IPS DF 6.9 (cell line): Measurements from ENCODE around the gene STK11IP.

ENCODE experiments used
- DNase-seq: peaks from one replicate; pipeline ENCODE4 v3.0.0-alpha.2; 2013; ENCODE audit warnings: low read depth, low spot score
- H3K27ac ChIP-seq: one replicate; pipeline ENCODE4 v1.5.1; 2013; ENCODE audit warnings: low read length, control low read depth
- H3K27me3 ChIP-seq: 2 replicates; pipeline ENCODE4 v1.6.1; 2013; ENCODE audit warnings: mild to moderate bottlenecking, low read length; ENCODE audit not compliant: control insufficient read depth, insufficient read depth
- H3K36me3 ChIP-seq: 2 replicates; pipeline ENCODE4 v1.6.1; 2013; ENCODE audit warnings: low read length; ENCODE audit not compliant: control insufficient read depth, insufficient read depth
- H3K4me1 ChIP-seq: 2 replicates; pipeline ENCODE4 v1.6.1; 2013; ENCODE audit warnings: low read length; ENCODE audit not compliant: control insufficient read depth, insufficient read depth
- H3K4me3 ChIP-seq: 2 replicates; pipeline ENCODE4 v1.5.1; 2013; ENCODE audit warnings: mild to moderate bottlenecking, low read length
- H3K9me3 ChIP-seq: 2 replicates; pipeline ENCODE4 v1.6.1; 2013; ENCODE audit warnings: low read length, inconsistent platforms; ENCODE audit not compliant: control insufficient read depth, insufficient read depth
- WGBS: extraction: QIAGEN DNeasy Blood & Tissue Kit; methylation state at CpG from one replicate; pipeline ENCODE4 v1.1.7; 2013; ENCODE audit warnings: mixed read lengths, missing lambda C conversion rate; ENCODE audit not compliant: insufficient read length, insufficient coverage; 5-methylcytosine and 5-hydroxymethylcytosine counted together

The STK11IP gene

DNA sequence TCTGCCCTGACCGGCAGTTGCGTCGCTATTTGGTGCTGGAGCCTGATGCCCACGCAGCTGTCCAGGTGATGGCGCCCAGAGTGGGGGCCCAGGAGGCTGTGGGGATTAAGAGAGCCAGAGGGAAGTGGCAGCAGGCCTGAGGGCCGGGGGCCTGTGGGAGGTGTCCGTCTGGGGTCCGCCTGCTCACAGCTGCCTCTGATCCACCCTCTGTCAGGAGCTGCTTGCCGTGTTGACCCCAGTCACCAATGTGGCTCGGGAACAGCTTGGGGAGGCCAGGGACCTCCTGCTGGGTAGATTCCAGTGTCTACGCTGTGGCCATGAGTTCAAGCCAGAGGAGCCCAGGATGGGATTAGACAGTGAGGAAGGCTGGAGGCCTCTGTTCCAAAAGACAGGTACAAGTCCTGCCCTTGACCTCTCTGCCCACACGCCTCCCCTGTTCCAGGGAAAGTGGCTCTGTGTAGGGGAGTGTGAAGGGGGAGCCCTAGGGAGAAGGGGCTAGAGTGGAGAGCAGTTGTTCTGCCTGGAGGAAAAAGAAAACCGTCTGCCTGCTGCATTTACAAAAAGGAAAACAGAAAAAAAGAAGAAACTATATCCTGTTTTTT lies 11.6 kb downstream of the STK11IP start:
- Histone ChIP-seq H3K27ac (no peak overlapping the region), H3K4me1 (no peaks in the 10 kb centered on the region; the same call in 1 of the 2 replicates), H3K36me3 (peaks cover 12% of the 10 kb centered on the region), H3K27me3 (no peaks in the 10 kb centered on the region), H3K4me3 (no peak overlapping the region), H3K9me3 (no peaks in the 10 kb centered on the region)
- no peak for DNase-seq
- WGBS, result no CpG with 5 or more reads among the region's 13 CpGs

DNA sequence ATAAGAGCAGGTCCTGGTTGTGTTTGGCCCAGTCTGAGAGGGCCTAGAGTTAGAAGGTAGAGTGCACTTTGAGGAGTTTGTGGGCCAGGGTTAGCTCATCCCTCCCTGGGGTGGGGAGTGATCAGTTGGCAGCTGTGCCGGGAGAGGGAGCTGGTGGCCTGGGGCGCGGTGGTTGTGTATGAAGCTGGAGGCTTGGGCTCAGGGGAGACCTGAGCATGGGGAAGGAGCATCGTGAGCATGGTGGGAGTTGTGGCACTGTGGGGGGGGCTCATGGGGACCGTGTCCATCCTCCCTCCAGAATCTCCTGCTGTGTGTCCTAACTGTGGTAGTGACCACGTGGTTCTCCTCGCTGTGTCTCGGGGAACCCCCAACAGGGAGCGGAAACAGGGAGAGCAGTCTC lies 13.6 kb downstream of the STK11IP start:
- Histone ChIP-seq H3K4me3 (no peak overlapping the region), H3K36me3 (peaks cover 8% of the 10 kb centered on the region), H3K4me1 (no peaks in the 10 kb centered on the region; the same call in 1 of the 2 replicates), H3K9me3 (no peaks in the 10 kb centered on the region), H3K27me3 (no peaks in the 10 kb centered on the region), H3K27ac (no peak overlapping the region)
- DNase-seq, result no peak
- no CpG with 5 or more reads among the region's 9 CpGs for WGBS

DNA sequence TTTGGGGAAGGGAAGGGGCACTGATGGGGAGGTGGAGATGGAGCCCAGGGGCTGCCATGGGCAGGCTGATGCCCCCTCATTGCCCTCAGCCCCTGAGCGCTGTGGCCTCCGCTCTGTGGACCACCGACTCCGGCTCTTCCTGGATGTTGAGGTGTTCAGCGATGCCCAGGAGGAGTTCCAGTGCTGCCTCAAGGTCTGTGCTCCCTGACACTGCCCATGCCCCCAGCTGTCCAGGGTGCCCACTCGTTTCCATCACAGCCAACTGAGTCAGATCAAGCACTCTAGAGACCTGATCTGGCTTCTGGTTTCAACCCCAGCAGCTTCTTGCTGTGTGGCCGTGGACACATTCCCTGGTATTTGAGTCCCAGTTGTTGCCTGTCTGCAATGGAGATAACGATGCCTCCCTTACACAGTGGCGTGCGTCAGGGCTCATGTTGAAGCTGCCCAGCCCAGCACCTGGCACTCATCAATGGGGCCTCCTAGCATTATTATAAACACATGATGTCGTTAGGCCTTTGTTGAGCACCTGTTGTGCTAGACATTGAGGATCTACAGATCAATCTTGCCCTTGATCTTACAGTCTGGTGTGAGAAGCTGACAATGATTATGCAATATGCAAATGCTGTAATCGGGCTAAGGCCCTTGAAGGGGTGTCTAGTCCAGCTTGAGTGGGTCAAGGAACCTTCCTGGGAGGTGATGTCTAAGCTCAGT lies 14.4 kb downstream of the STK11IP start:
- no peaks in the 10 kb centered on the region for H3K9me3 ChIP-seq
- no CpG with 5 or more reads among the region's 12 CpGs for WGBS
- DNase-seq, result no peak
- H3K4me1 ChIP-seq, result no peaks in the 10 kb centered on the region; the same call in 1 of the 2 replicates
- no peak overlapping the region for H3K4me3 ChIP-seq
- no peak overlapping the region for H3K27ac ChIP-seq
- H3K27me3 ChIP-seq, result no peaks in the 10 kb centered on the region
- peaks cover 5% of the 10 kb centered on the region for H3K36me3 ChIP-seq

DNA sequence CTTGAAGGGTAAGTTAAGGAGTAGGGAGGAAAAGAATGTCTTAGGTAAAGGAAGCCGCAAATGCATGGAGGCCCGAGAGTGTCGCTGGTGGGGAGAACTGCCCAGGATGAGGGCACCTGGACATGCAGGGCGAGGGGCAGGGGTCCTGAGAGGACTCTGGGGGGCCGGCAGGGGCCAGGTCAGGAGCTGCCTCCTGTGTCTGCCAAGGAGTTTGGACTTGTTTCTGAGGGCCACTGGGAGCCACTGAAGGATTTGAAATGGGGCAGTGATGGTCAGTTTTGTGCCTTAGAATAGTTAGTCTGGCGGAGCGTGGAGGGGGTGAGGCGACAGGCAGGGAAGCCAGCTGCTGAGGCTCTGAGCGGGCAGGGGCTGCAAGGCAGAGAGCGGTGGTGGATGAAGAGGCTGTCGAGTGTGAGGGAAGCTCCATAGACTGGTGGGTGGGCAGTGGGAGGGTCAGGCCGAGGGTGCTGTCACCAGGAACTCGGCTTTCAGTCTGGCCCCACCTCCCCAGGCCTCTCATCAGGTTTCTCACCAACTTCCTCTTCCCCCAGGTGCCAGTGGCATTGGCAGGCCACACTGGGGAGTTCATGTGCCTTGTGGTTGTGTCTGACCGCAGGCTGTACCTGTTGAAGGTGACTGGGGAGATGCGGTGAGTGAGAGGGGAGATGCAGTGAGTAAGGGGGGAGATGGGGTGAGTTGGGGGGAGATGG lies 15.1 kb downstream of the STK11IP start:
- Histone ChIP-seq H3K36me3 (peaks cover 5% of the 10 kb centered on the region), H3K4me1 (no peaks in the 10 kb centered on the region; the same call in 1 of the 2 replicates), H3K4me3 (no peak overlapping the region), H3K9me3 (no peaks in the 10 kb centered on the region), H3K27ac (no peak overlapping the region), H3K27me3 (no peaks in the 10 kb centered on the region)
- DNase-seq, result no peak
- 100% methylated on average over 1 of the region's 15 CpGs for WGBS

DNA sequence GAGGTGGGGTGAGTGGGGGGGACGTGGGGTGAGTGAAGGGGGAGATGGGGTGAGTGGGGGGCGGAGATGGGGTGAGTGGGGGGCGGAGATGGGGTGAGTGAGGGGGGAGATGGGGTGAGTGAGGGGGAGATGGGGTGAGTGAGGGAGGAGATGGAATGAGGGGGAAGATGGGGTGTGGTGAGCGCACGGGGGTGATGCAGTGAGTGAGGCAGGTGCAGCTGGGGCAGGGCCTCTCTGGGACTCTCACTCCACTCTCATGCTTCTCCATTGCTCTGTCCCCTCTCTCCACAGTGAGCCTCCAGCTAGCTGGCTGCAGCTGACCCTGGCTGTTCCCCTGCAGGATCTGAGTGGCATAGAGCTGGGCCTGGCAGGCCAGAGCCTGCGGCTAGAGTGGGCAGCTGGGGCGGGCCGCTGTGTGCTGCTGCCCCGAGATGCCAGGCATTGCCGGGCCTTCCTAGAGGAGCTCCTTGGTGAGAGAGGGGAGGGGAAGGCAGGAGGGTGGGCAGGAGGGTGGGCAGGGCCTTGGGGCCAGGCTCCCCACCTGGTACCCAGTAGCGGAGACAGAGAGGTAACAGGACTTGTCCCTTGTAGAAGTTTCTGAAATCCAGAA lies 15.9 kb downstream of the STK11IP start:
- Histone ChIP-seq H3K27me3 (no peaks in the 10 kb centered on the region), H3K4me1 (no peaks in the 10 kb centered on the region; the same call in 1 of the 2 replicates)

GRCh38 chr2:219614076-219614860 lies 16.6 kb downstream of the STK11IP start:
- WGBS, result no CpG with 5 or more reads among the region's 11 CpGs
- Histone ChIP-seq H3K4me1 (no peaks in the 10 kb centered on the region; the same call in 1 of the 2 replicates), H3K27me3 (no peaks in the 10 kb centered on the region), H3K9me3 (no peaks in the 10 kb centered on the region), H3K4me3 (no peak overlapping the region), H3K27ac (no peak overlapping the region), H3K36me3 (peaks cover 5% of the 10 kb centered on the region)
- no peak for DNase-seq

More for the DNA sequence above, 15.9 kb downstream of the STK11IP start:
- Histone ChIP-seq H3K27ac (no peak overlapping the region), H3K36me3 (peaks cover 5% of the 10 kb centered on the region), H3K9me3 (no peaks in the 10 kb centered on the region), H3K4me3 (no peak overlapping the region)
- DNase-seq, result no peak
- 100% methylated on average over 2 of the region's 11 CpGs for WGBS

GRCh38 chr2:219615036-219615435 lies 17.4 kb downstream of the STK11IP start:
- H3K27ac ChIP-seq, result no peak overlapping the region
- H3K27me3 ChIP-seq, result no peaks in the 10 kb centered on the region
- no peaks in the 10 kb centered on the region for H3K9me3 ChIP-seq
- H3K36me3 ChIP-seq, result peaks cover 5% of the 10 kb centered on the region
- DNase-seq, result no peak
- H3K4me1 ChIP-seq, result no peaks in the 10 kb centered on the region; the same call in 1 of the 2 replicates
- WGBS, result no CpG with 5 or more reads among the region's 11 CpGs
- H3K4me3 ChIP-seq, result no peak overlapping the region

GRCh38 chr2:219615894-219616293 lies 18.2 kb downstream of the STK11IP start:
- no peak overlapping the region for H3K4me3 ChIP-seq
- H3K27ac ChIP-seq, result no peak overlapping the region
- no peaks in the 10 kb centered on the region; the same call in 1 of the 2 replicates for H3K4me1 ChIP-seq
- no peaks in the 10 kb centered on the region for H3K9me3 ChIP-seq
- H3K27me3 ChIP-seq, result no peaks in the 10 kb centered on the region
- no CpG with 5 or more reads among the region's 12 CpGs for WGBS
- DNase-seq, result no peak
- H3K36me3 ChIP-seq, result peaks cover 5% of the 10 kb centered on the region

GRCh38 chr2:219616550-219616949 lies 18.9 kb downstream of the STK11IP start:
- whole genome bisulfite sequencing, result no CpG with 5 or more reads among the region's 4 CpGs
- H3K36me3 ChIP-seq, result peaks cover 5% of the 10 kb centered on the region
- H3K4me3 ChIP-seq, result no peak overlapping the region
- DNase-seq, result no peak
- no peaks in the 10 kb centered on the region for H3K9me3 ChIP-seq
- no peaks in the 10 kb centered on the region; the same call in 1 of the 2 replicates for H3K4me1 ChIP-seq
- no peak overlapping the region for H3K27ac ChIP-seq
- no peaks in the 10 kb centered on the region for H3K27me3 ChIP-seq
